Stimulated activated CD8-positive, alpha-beta memory T cell treated with anti-CD3 and anti-CD28 coated beads, Interleukin-15, amount 100 ng/mL, for 48 hours (primary cell): Measurements from ENCODE around the gene CELA2B.
"Not testable (repeated sequence)": the region's sequence is repeated elsewhere in the genome, so short reads cannot be mapped to it uniquely, and the experiment has no call there.

Source experiments
- DNase-seq, 2 donors: peaks; one replicate each; pipeline ENCODE4 v3.0.0-alpha.2; 2020; ENCODE audit warnings: low read depth in 2 of 2

The CELA2B gene

DNA sequence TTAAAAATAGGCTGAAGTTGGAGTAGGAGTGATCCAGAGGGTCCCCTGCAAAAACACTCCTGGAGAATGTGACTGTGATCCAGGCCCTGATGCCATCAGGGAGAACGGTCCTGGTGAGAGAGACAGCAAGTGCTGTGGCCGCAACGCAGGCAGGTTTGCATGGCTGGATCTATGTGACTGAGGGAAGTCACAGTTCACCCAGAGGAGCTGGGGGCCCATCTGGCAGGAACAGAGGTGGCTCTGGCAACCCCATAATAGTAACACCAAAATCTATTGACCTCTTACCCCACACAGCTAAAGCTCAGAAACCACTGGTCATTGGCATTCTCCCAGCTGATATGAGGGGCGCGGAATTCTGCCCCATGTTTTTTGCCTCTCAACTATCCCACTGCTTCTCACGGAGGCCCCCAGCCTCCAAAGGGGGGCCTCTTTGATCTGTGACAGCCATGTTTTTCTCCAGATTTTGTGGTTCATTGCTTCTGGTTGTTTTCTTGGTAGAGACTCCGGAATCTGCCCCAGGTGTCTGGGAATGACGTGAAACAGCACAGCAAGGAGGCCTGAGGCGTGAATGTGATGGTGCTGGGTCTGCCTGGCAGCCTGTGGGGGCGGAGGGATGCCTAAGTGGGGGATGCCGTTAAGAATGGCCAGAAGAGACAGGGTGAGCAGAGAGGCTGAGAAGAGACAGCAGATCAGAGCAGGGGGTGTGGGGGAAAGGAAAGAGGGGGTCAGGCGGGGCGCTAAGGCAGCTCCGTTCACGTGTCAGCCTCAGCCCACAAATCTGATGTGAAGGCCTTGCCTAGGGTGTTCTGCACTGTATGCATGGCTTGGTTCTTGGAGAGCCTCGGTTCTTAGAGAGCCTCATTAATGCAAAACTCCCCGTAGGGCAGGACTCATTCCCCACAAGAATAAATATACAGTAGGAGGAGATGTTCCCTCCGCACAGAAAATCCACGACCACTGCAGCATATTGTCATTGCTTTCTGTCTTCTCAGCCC is 24.6 kb downstream of the CELA2B start:
- DNase-seq, result no peak

DNA sequence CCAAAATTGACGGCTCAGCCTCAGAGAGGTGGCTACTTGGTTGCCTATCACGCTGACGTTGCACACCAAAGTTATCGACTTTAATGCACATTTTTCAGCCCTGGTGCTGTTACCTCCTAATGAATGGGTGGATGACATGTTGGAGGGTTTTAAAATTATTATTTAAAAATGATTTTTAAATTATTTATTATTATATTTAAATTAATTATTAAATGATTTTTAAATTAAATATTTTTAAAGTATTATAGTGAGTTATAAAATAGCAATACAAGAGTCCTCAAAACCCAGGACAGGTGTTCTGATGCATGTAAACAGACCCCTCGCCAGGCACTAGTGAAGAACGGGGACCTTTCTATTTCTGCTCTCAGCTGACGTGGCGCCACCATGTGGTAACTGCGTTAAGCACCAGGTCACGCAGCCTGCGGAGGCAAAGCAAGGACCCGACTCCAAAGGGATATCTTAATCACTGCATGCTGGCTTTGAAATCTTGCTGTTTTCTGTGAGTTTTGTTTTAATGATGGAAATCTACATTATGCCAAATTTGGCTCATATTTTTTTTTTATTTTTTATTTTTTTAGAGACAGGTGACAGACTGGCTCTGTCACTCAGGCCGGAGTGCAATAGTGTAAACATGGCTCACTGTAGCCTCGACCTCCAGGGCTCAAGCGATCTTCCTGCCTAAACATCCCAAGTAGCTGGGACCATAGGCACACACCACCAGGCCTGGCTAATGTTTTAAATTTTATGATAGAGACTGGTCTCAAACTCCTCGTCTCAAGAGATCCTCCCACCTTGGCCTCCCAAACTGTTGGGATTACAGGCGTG is 25.5 kb downstream of the CELA2B start:
- peak; percentile 8 to 36 for DNase-seq

DNA sequence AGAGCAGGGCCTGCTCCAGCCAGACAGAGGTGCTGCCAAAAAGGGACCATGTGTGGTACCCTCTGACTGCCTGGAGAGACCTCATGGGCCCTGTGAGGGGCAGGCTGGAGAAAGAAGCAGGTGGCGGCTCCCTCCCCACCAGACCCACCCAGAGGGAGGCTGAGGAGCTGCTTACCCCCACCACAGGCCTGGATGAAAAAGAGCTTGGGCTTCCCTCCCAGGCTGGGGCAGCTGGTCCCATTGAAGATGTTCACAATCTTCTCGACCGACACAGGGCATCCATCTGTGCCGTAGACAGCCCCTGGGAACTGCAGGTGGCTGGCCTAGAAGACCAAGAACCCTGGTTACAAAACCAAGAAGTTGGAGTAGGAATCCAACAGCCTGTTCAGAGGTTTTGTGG is 28.5 kb downstream of the CELA2B start:
- no peak for DNase-seq

DNA sequence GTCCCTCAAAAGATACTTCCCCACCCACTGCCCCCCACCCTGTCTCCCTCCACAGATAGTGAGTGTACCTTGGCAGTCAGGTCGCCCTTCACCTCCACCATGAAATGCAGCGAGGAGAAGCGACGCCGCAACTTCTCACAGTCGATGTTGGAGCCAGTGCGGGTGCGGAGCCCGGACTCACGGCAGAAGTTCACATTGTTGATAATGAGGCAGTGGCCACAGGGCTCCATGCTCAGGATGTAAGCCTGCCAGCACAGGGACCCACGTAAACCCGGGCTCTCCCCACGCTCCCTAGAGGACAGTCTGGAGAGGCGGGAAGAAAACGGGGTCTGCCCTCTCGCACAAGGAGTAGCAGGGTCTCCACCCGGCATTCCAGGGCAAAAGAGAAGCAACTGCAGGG is 30.9 kb downstream of the CELA2B start:
- DNase-seq, result no peak

DNA sequence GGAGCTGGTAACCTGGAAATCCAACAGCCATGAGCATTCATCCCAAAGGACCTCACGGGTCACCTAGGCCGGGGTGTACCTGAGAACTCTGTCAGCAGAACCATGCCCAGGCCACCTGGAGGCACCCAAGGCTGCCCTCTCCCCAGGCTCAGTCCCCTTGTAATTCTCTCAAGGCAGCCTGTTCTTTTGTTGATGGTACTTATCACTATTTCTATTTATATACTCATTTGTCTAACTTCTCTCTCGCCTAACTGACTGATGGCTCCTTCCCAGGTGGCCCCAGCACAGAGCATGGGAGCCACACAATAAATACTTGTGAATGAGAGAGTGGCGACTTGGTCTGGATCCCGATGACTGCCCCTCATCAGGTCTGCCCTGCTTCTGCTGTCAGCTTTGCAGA is 31.4 kb downstream of the CELA2B start:
- no peak for DNase-seq

DNA sequence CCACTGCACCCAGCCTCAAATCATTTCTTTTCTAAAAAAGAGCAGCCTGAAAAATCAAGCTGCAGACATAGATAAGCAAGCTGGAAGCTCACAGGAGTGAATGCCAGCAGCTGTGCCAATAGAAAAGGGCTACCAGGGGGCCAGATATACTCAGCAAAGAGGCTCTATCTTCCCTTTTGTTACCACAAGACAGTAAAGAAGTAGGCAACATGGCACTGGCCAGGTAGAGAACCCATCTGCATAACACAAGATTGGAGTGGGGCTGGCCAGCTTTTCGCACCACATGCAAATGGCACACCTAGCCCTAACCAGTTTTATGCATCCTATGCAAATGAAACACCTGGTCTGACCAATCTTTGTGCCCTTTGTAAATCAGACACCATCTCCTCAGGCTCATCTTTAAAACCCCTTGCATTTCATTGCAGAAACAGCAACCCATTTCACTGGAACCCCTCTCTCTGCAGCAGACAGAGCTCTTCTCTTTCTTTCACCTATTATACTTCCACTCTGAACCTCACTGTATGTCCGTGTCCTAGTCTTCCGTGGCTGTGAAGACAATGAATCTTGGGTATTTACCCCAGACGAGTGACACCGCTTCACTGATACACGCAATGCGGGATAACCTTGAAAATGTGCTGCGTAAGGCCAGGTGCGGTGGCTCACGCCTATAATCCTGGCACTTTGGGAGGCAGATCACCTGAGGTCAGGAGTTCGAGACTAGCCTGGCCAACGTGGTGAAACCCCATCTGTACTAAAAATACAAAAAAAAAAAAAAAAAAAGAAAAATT is 33.0 kb downstream of the CELA2B start:
- no peak for DNase-seq

GRCh38 chr1:15509586-15509985 is 33.7 kb downstream of the CELA2B start:
- DNase-seq, result no peak

DNA sequence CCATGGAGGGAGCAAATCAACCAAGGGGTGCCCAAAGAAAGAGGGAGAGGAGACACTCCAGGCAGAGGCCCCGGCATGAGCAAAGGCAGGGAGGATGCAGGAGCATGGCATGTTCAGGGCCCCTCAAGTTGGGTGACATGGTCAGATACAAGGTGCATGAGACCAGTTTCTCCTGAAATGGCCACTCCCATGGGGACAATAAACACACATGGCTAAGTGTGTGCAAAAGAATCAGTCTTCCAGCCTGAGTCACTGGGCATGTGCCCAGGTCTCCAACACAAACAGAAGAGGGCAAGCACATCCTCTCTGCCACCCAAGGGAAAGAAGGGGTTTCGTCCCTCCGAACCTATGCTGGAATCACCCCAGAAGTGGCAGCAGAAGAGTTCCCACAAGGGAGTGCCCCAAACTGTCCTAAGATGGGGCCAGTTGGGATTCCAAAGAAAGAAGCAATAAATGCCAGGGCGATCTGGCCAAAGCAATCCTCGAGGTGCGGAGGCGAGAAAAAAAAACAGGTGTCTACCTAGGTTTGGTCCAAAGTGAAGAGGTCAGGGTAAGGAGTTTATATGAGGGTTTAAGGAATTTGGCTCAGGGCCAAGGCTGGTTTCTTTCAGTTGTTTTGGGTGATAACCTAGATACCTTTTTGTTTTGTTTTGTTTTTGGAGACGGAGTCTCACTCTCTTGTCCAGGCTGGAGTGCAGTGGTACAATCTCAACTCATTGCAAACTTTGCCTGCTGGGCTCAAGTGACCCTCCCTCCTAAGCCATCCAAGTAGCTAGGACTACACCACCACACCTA is 34.9 kb downstream of the CELA2B start:
- no peak for DNase-seq

GRCh38 chr1:15513192-15513591 is 37.3 kb downstream of the CELA2B start:
- no peak for DNase-seq

DNA sequence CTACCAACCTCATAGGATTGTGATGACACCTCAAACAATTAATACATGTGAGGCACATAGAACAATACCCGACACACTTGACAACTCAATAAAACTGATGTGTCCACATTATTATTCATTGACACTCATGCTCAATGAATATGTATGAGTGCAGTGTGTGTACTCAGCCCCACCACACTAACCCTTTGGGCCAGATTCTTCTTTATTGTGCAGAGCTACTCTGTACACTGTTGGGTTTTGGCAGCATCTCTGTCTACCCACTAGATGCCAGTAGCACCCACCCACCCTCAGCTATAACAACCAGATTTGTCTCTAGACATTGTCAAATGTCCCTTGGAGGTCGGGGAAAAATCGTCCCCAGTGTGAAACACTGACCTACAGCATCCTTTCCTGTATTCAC is 38.0 kb downstream of the CELA2B start:
- no peak for DNase-seq

DNA sequence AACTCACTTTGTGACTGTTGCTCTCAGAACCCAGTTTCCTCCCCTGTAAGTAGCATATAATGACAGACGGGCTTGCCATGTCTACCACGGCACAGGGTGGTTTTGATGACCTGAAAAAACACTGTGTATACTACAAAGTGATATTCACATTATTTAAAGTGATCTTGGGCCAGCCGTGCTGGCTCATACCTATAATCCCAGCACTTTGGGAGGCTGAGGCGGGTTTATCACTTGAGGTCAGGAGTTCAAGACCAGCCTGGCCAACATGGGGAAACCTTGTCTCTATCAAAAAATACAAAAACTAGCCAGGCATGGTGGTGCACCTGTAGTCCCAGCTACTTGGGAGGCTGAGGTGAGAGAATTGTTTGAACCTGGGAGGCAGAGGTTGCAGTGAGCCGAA is 38.7 kb downstream of the CELA2B start:
- not testable (repeated sequence) for DNase-seq

DNA sequence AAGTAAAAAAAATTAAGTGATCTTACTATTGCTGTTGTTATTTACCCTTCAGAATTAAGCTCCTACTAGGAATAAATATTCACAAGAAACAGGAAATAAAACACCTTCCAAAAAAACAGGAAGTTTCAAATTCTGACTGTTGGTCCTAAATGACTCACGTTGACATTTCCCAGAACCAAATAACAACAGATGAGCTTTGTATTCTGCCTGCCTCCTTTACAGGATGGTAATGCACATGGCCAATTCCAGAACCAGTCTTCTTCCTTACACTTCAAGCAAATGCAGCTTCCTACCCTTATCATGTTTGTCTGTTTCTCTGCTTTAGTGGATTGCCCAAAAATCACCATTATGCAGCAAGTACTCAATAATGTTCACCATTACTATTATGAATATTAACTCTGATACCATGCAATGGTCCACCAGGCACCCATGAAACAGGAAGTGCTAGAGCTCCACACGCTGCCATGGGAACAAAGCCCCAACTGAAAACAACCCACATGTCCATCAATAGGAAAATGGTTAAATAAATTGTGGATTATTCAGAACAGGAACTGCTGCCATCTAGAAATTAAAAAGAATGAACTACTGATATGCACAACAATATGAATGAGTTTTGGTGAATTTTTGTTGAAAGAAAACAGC is 39.2 kb downstream of the CELA2B start:
- no peak for DNase-seq

- no peak for DNase-seq
Observed at GRCh38 chr1:15519625-15520024, 43.7 kb downstream of the CELA2B start.

GRCh38 chr1:15521206-15521906 is 45.5 kb downstream of the CELA2B start:
- DNase-seq, result not testable (repeated sequence)

- no peak for DNase-seq
Observed at GRCh38 chr1:15522551-15522950, 46.6 kb downstream of the CELA2B start.

GRCh38 chr1:15523104-15524020 is 47.5 kb downstream of the CELA2B start:
- no peak for DNase-seq

DNA sequence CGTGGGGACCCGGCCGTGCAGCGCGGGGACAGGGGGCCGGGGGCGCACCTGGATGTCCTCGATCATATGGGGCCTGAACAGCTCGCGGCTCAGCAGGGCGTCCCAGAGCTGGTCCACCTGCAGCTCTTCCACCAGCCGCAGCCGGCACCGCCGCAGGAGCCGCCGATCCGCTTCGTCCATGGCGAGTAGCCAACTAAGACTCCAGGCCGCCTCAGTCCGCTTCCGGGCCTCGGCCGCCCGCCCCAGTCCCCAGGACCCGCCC is 48.0 kb downstream of the CELA2B start, which contains the start of gene CASP9:
Gene CASP9 (minus strand): TSS at position 195 of the 262 bp plus-strand sequence. CDS start 15 bp downstream, at position 180.
- DNase-seq, result no peak

GRCh38 chr1:15524283-15525049 is 48.6 kb downstream of the CELA2B start:
- DNase-seq, result peak; percentile 98
